ENCODE results near the gene GALK1.

GALK1 gene

GRCh38 chr17:75748706-75749105 lies 16.3 kb downstream of the GALK1 start:
- DNase-seq: no peak

- DNase-seq: no peak
These were observed 21.3 kb downstream of the GALK1 start for GRCh38 chr17:75743625-75744206.

GRCh38 chr17:75742337-75742736 lies 22.7 kb downstream of the GALK1 start:
- DNase-seq: no peak

- DNase-seq: no peak
These were observed 24.3 kb downstream of the GALK1 start for GRCh38 chr17:75740631-75741077.

GRCh38 chr17:75740215-75740614 lies 24.8 kb downstream of the GALK1 start:
- DNase-seq: no peak

- no peak for DNase-seq
These were observed 25.2 kb downstream of the GALK1 start for GRCh38 chr17:75739801-75740200.

- no peak for DNase-seq
These were observed 25.8 kb downstream of the GALK1 start for GRCh38 chr17:75739174-75739573.

- no peak for DNase-seq
These were observed 26.7 kb downstream of the GALK1 start for GRCh38 chr17:75738218-75738802.

GRCh38 chr17:75737133-75737962 lies 27.6 kb downstream of the GALK1 start:
- no peak for DNase-seq

- no peak for DNase-seq
These were observed 28.7 kb downstream of the GALK1 start for GRCh38 chr17:75736173-75736835.

- DNase-seq: no peak
These were observed 30.2 kb downstream of the GALK1 start for GRCh38 chr17:75734674-75735294.

GRCh38 chr17:75733471-75733870 lies 31.5 kb downstream of the GALK1 start:
- no peak for DNase-seq

- no peak for DNase-seq
These were observed 33.1 kb downstream of the GALK1 start for GRCh38 chr17:75731716-75732498.

GRCh38 chr17:75731086-75731715 lies 33.8 kb downstream of the GALK1 start:
- no peak for DNase-seq

GRCh38 chr17:75730065-75730464 lies 34.9 kb downstream of the GALK1 start:
- DNase-seq: no peak

- DNase-seq: no peak
These were observed 35.6 kb downstream of the GALK1 start for GRCh38 chr17:75729351-75729750.

GRCh38 chr17:75727391-75727790 lies 37.6 kb downstream of the GALK1 start:
- DNase-seq: no peak

GRCh38 chr17:75725504-75725903 lies 39.5 kb downstream of the GALK1 start:
- DNase-seq: no peak

- no peak for DNase-seq
These were observed 40.7 kb downstream of the GALK1 start for GRCh38 chr17:75724016-75725003.

GRCh38 chr17:75723171-75723930 lies 41.6 kb downstream of the GALK1 start:
- no peak for DNase-seq
